GM21576 (cell line): Measurements from ENCODE around the gene ACTR6.
"Not testable (repeated sequence)": the region's sequence is repeated elsewhere in the genome, so short reads cannot be mapped to it uniquely, and the experiment has no call there.

Source experiments
- ATAC-seq: cut with Tn5 transposase; IDR thresholded peaks from one replicate; pipeline ENCODE4 v1.9.1; 2021; ENCODE audit warnings: mild to moderate bottlenecking, moderate library complexity; ENCODE audit not compliant: unreplicated experiment

The ACTR6 gene

GRCh38 chr12:100184549-100185145 lies 16.0 kb upstream of the ACTR6 start:
- no peak for ATAC-seq

- peak; percentile 78 for ATAC-seq
Observed at GRCh38 chr12:100185361-100185894, 15.2 kb upstream of the ACTR6 start.

- ATAC-seq: no peak
Observed at GRCh38 chr12:100186071-100186470, 14.5 kb upstream of the ACTR6 start.

GRCh38 chr12:100187068-100187467 lies 13.5 kb upstream of the ACTR6 start:
- ATAC-seq: no peak

GRCh38 chr12:100187857-100188519 lies 12.6 kb upstream of the ACTR6 start:
- no peak for ATAC-seq

GRCh38 chr12:100188888-100189635 lies 11.6 kb upstream of the ACTR6 start:
- ATAC-seq: not testable (repeated sequence)

- ATAC-seq: no peak
Observed at GRCh38 chr12:100189636-100190394, 10.8 kb upstream of the ACTR6 start.

- ATAC-seq: no peak
Observed at GRCh38 chr12:100193085-100193484, 7.5 kb upstream of the ACTR6 start.

GRCh38 chr12:100197486-100197885 lies 3.1 kb upstream of the ACTR6 start:
- no peak for ATAC-seq

GRCh38 chr12:100199023-100199346 lies 1.6 kb upstream of the ACTR6 start:
- ATAC-seq: no peak

- ATAC-seq: peak; percentile 75
Observed at GRCh38 chr12:100199347-100200149, 1.1 kb upstream of the ACTR6 start.

GRCh38 chr12:100201604-100202423 lies 1.2 kb downstream of the ACTR6 start:
- no peak for ATAC-seq

- ATAC-seq: no peak
Observed at GRCh38 chr12:100207311-100207710, 6.7 kb downstream of the ACTR6 start.

GRCh38 chr12:100208834-100209233 lies 8.2 kb downstream of the ACTR6 start:
- ATAC-seq: no peak

- ATAC-seq: no peak
Observed at GRCh38 chr12:100211698-100212097, 11.1 kb downstream of the ACTR6 start.

GRCh38 chr12:100213016-100213891 lies 12.6 kb downstream of the ACTR6 start:
- ATAC-seq: no peak

- no peak for ATAC-seq
Observed at GRCh38 chr12:100214518-100214917, 13.9 kb downstream of the ACTR6 start.

GRCh38 chr12:100215209-100215608 lies 14.6 kb downstream of the ACTR6 start:
- ATAC-seq: no peak

GRCh38 chr12:100216337-100216736 lies 15.7 kb downstream of the ACTR6 start:
- no peak for ATAC-seq
